HG03039 (cell line): ENCODE measurements around the gene RBM10.

Source experiments
- ATAC-seq: cut with Tn5 transposase; IDR thresholded peaks from one replicate; pipeline ENCODE4 v1.9.1; 2021; ENCODE audit warnings: mild to moderate bottlenecking, moderate library complexity; ENCODE audit not compliant: unreplicated experiment

RBM10 gene

GRCh38 chrX:47174846-47175587 is 30.0 kb downstream of the RBM10 start:
- ATAC-seq, result no peak

GRCh38 chrX:47175588-47175980 is 30.6 kb downstream of the RBM10 start:
- no peak for ATAC-seq

GRCh38 chrX:47176101-47176740 is 31.2 kb downstream of the RBM10 start:
- ATAC-seq, result no peak

- no peak for ATAC-seq
Observed at GRCh38 chrX:47177079-47177478, 32.1 kb downstream of the RBM10 start.

- no peak for ATAC-seq
Observed at GRCh38 chrX:47178337-47178736, 33.3 kb downstream of the RBM10 start.

GRCh38 chrX:47179221-47179927 is 34.4 kb downstream of the RBM10 start:
- ATAC-seq, result no peak

GRCh38 chrX:47179928-47180255 is 34.9 kb downstream of the RBM10 start:
- no peak for ATAC-seq

- ATAC-seq, result no peak
Observed at GRCh38 chrX:47180346-47180745, 35.3 kb downstream of the RBM10 start.

- no peak for ATAC-seq
Observed at GRCh38 chrX:47181301-47181700, 36.3 kb downstream of the RBM10 start.

GRCh38 chrX:47182106-47182700 is 37.2 kb downstream of the RBM10 start:
- ATAC-seq, result no peak

GRCh38 chrX:47184486-47184885 is 39.5 kb downstream of the RBM10 start:
- no peak for ATAC-seq

- no peak for ATAC-seq
Observed at GRCh38 chrX:47185241-47185640, 40.2 kb downstream of the RBM10 start.

GRCh38 chrX:47186096-47186740 is 41.2 kb downstream of the RBM10 start:
- no peak for ATAC-seq

GRCh38 chrX:47187106-47187677 is 42.2 kb downstream of the RBM10 start:
- no peak for ATAC-seq

GRCh38 chrX:47189906-47190305 is 44.9 kb downstream of the RBM10 start:
- ATAC-seq, result no peak

GRCh38 chrX:47190445-47191269 is 45.6 kb downstream of the RBM10 start:
- ATAC-seq, result peak; percentile 63

- no peak for ATAC-seq
Observed at GRCh38 chrX:47191331-47191730, 46.3 kb downstream of the RBM10 start.

- no peak for ATAC-seq
Observed at GRCh38 chrX:47191806-47192401, 46.9 kb downstream of the RBM10 start.

- ATAC-seq, result peak; percentile 49
Observed at GRCh38 chrX:47193475-47194193, 48.6 kb downstream of the RBM10 start, which contains the start of gene UBA1. Gene UBA1, plus strand, starts transcription at chrX:47193829. Its CDS starts 4,974 bp downstream, at chrX:47198803.
